ENCODE measurements around the gene LRRTM3.

LRRTM3 gene

DNA sequence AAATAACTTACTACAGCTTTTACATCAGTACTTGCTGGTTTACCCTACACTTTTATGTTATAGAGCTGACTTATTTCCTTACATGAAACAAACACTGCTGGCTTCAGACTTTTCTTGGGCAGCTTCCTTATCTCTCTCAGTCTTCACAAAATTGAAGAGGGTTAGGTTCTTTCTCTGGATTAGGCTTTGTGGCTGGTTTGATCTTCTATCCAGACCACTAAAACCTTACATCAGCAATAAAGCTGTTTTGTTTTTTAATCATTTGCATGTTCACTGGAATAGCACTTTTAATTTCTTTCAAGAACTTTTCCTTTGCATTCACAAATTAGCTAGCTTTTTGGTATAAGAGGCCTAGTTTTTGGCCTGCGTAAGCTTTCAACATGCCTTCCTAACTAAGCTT, 218.7 kb downstream of the LRRTM3 start:
- no peaks in the 10 kb centered on the region for H3K9me2 ChIP-seq (replicated peaks; ENCODE audit: insufficient read depth, low read length)
- H3K9me3 ChIP-seq (replicated peaks; ENCODE audit: insufficient read depth, low read length): no peaks in the 10 kb centered on the region
- no peaks in the 10 kb centered on the region for H3F3A ChIP-seq (ENCODE audit: insufficient read depth, low read length)
- no peak overlapping the region for H3K4me2 ChIP-seq (ENCODE audit: low read depth, low read length)
- no peaks in the 10 kb centered on the region for H3K79me2 ChIP-seq (ENCODE audit: low read length)
- H3K4me1 ChIP-seq (ENCODE audit: low read length): no peaks in the 10 kb centered on the region
- H3K27ac ChIP-seq (ENCODE audit: low read length): no peak overlapping the region
- no peaks in the 10 kb centered on the region for H3K27me3 ChIP-seq (replicated peaks; ENCODE audit: insufficient read depth, low read length)
- no peak for DNase-seq
- no peaks in the 10 kb centered on the region for H3K36me3 ChIP-seq (replicated peaks; ENCODE audit: insufficient read depth, low read length)
- H3K9ac ChIP-seq (ENCODE audit: low read length): no peak overlapping the region
- no peaks in the 10 kb centered on the region for H4K20me1 ChIP-seq (ENCODE audit: insufficient read depth, low read length)
- TF ChIP-seq EZH2 (optimal IDR thresholded peaks at IDR 0.05; ENCODE audit: low read depth, low read length): no peak
- TF ChIP-seq, protein P1, sequence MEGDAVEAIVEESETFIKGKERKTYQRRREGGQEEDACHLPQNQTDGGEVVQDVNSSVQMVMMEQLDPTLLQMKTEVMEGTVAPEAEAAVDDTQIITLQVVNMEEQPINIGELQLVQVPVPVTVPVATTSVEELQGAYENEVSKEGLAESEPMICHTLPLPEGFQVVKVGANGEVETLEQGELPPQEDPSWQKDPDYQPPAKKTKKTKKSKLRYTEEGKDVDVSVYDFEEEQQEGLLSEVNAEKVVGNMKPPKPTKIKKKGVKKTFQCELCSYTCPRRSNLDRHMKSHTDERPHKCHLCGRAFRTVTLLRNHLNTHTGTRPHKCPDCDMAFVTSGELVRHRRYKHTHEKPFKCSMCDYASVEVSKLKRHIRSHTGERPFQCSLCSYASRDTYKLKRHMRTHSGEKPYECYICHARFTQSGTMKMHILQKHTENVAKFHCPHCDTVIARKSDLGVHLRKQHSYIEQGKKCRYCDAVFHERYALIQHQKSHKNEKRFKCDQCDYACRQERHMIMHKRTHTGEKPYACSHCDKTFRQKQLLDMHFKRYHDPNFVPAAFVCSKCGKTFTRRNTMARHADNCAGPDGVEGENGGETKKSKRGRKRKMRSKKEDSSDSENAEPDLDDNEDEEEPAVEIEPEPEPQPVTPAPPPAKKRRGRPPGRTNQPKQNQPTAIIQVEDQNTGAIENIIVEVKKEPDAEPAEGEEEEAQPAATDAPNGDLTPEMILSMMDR (IDR thresholded peaks at IDR 0.05; ENCODE audit: low read length): no peak
- no peak for TF ChIP-seq EZH2phosphoT487 (IDR thresholded peaks at IDR 0.05; ENCODE audit: low read length)
- no peak overlapping the region for H2AFZ ChIP-seq (ENCODE audit: low read length)
- H3K4me3 ChIP-seq (ENCODE audit: low read length): no peak overlapping the region

All from MM.1S (cell line).